NCI-H2107 treated with DMSO at 0.1 percent for 48 hours (cell line): ENCODE measurements around the gene MCOLN1.

Experiments
- DNase-seq: peaks from one replicate; lab custom pipeline; 2025; ENCODE audit not compliant: unreplicated experiment; lab: John Stamatoyannopoulos, UW

The MCOLN1 gene

GRCh38 chr19:7541828-7542443, 19.5 kb downstream of the MCOLN1 start:
- no peak for DNase-seq

- DNase-seq = no peak
Observed at GRCh38 chr19:7542556-7543348, 20.3 kb downstream of the MCOLN1 start.

GRCh38 chr19:7544626-7545025, 22.2 kb downstream of the MCOLN1 start:
- no peak for DNase-seq

GRCh38 chr19:7545300-7545699, 22.9 kb downstream of the MCOLN1 start:
- no peak for DNase-seq

GRCh38 chr19:7545904-7546303, 23.5 kb downstream of the MCOLN1 start:
- no peak for DNase-seq

- DNase-seq = peak; percentile 15
Observed at GRCh38 chr19:7547159-7547558, 24.7 kb downstream of the MCOLN1 start.

- DNase-seq = no peak
Observed at GRCh38 chr19:7549429-7550148, 27.2 kb downstream of the MCOLN1 start.

GRCh38 chr19:7550169-7550770, 27.8 kb downstream of the MCOLN1 start:
- DNase-seq = no peak

- no peak for DNase-seq
Observed at GRCh38 chr19:7550987-7551761, 28.8 kb downstream of the MCOLN1 start.

- DNase-seq = no peak
Observed at GRCh38 chr19:7552781-7553180, 30.4 kb downstream of the MCOLN1 start.

- DNase-seq = no peak
Observed at GRCh38 chr19:7554565-7554964, 32.1 kb downstream of the MCOLN1 start.

- no peak for DNase-seq
Observed at GRCh38 chr19:7554990-7555864, 32.8 kb downstream of the MCOLN1 start.

- DNase-seq = no peak
Observed at GRCh38 chr19:7556696-7557315, 34.4 kb downstream of the MCOLN1 start.

- DNase-seq = no peak
Observed at GRCh38 chr19:7558667-7559066, 36.2 kb downstream of the MCOLN1 start.

GRCh38 chr19:7559102-7559501, 36.7 kb downstream of the MCOLN1 start:
- no peak for DNase-seq

- DNase-seq = no peak
Observed at GRCh38 chr19:7560255-7560654, 37.8 kb downstream of the MCOLN1 start.

GRCh38 chr19:7561325-7561724, 38.9 kb downstream of the MCOLN1 start:
- DNase-seq = no peak

- no peak for DNase-seq
Observed at GRCh38 chr19:7562646-7563393, 40.4 kb downstream of the MCOLN1 start.

- no peak for DNase-seq
Observed at GRCh38 chr19:7564866-7565265, 42.4 kb downstream of the MCOLN1 start.
